ENCODE results near the gene OR4K1.

OR4K1 gene

GRCh38 chr14:19974844-19975243 is 44.1 kb downstream of the OR4K1 start:
- TF ChIP-seq TAF1 (IDR thresholded peaks at IDR 0.05; ENCODE audit: borderline replicate concordance, insufficient read depth, low read length) = no peak
- TF ChIP-seq FOXP2 (optimal IDR thresholded peaks at IDR 0.05; ENCODE audit: borderline replicate concordance, extremely low read depth, extremely low read length, insufficient read depth) = no peak
- TF ChIP-seq SIN3A (IDR thresholded peaks at IDR 0.05; ENCODE audit: borderline replicate concordance, insufficient read depth, low read length) = no peak
- no peak for TF ChIP-seq POLR2AphosphoS5 (IDR thresholded peaks at IDR 0.05; ENCODE audit: low read depth, low read length)
- TF ChIP-seq, protein P1, sequence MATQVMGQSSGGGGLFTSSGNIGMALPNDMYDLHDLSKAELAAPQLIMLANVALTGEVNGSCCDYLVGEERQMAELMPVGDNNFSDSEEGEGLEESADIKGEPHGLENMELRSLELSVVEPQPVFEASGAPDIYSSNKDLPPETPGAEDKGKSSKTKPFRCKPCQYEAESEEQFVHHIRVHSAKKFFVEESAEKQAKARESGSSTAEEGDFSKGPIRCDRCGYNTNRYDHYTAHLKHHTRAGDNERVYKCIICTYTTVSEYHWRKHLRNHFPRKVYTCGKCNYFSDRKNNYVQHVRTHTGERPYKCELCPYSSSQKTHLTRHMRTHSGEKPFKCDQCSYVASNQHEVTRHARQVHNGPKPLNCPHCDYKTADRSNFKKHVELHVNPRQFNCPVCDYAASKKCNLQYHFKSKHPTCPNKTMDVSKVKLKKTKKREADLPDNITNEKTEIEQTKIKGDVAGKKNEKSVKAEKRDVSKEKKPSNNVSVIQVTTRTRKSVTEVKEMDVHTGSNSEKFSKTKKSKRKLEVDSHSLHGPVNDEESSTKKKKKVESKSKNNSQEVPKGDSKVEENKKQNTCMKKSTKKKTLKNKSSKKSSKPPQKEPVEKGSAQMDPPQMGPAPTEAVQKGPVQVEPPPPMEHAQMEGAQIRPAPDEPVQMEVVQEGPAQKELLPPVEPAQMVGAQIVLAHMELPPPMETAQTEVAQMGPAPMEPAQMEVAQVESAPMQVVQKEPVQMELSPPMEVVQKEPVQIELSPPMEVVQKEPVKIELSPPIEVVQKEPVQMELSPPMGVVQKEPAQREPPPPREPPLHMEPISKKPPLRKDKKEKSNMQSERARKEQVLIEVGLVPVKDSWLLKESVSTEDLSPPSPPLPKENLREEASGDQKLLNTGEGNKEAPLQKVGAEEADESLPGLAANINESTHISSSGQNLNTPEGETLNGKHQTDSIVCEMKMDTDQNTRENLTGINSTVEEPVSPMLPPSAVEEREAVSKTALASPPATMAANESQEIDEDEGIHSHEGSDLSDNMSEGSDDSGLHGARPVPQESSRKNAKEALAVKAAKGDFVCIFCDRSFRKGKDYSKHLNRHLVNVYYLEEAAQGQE (IDR thresholded peaks at IDR 0.05; ENCODE audit: insufficient read depth in 1 of 2, low read depth in 2 of 2, low read length in 2 of 2) = no peak

DNA sequence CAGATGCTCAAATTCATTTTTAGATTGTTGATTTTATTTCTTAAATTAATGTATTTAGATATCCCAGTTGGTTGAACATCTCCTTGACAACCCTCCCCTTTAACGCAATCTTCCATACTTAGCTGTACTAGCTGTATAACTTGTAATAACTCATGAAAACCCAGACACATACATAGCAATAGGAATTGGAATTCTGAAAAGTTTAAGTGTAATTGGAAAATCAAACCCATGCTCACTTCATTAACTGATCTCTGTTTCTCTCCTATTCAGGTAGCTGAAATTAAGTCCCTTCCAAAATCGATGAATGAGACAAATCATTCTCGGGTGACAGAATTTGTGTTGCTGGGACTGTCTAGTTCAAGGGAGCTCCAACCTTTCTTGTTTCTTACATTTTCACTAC is 44.6 kb downstream of the OR4K1 start, which contains the start of gene OR4K15:
Gene OR4K15 (plus strand): TSS at position 301 of the 400 bp plus-strand sequence. CDS start 0 bp downstream, at position 301.
- TF ChIP-seq POLR2AphosphoS5 (IDR thresholded peaks at IDR 0.05; ENCODE audit: low read depth, low read length) = no peak
- TF ChIP-seq TAF1 (IDR thresholded peaks at IDR 0.05; ENCODE audit: borderline replicate concordance, insufficient read depth, low read length) = no peak
- TF ChIP-seq SIN3A (IDR thresholded peaks at IDR 0.05; ENCODE audit: borderline replicate concordance, insufficient read depth, low read length) = no peak
- TF ChIP-seq, protein P1 (IDR thresholded peaks at IDR 0.05; ENCODE audit: insufficient read depth in 1 of 2, low read depth in 2 of 2, low read length in 2 of 2) = no peak
